Kidney (tissue), 14 donors: Measurements from ENCODE around the gene HSF2BP. TPM values are rescaled to one million over a fixed set of nuclear protein-coding genes. Genes with fewer than 3 reads are reported as not detected.
A peak's percentile ranks its signal among the peaks of the same experiment; 100 is the strongest.

ENCODE experiments used
- DNase-seq, 5 donors: peaks; one replicate each; pipeline ENCODE4 v3.0.0-alpha.2; 2013 to 2020
- FAIRE-seq: peaks from 2 replicates; lab custom pipeline; 2012; peaks lifted over from hg19 to GRCh38; lab: Jason Lieb, UNC
- H3K27ac ChIP-seq, 2 donors: one replicate each; pipeline ENCODE4 v1.7.0; 2013; ENCODE audit warnings: low read depth in 2 of 2, low read length in 2 of 2, inconsistent platforms in 1 of 2
- H3K27me3 ChIP-seq: one replicate; pipeline ENCODE4 v1.7.1; 2013; ENCODE audit warnings: low read length, inconsistent platforms; ENCODE audit not compliant: control insufficient read depth, insufficient read depth
- H3K36me3 ChIP-seq, 3 donors: one replicate each; pipeline versions ENCODE4 v1.7.0 to v1.7.1; 2013; ENCODE audit warnings: low read length in 3 of 3, control low read depth in 1 of 3, inconsistent platforms in 1 of 3; ENCODE audit not compliant: insufficient read depth in 3 of 3, control insufficient read depth in 2 of 3
- H3K4me1 ChIP-seq, 3 donors: one replicate each; pipeline versions ENCODE4 v1.7.0 to v1.7.1; 2013; ENCODE audit warnings: low read length in 3 of 3, inconsistent platforms in 1 of 3, low read depth in 1 of 3; ENCODE audit not compliant: control insufficient read depth in 2 of 3, insufficient read depth in 2 of 3
- H3K4me3 ChIP-seq, 3 donors: one replicate each; pipeline versions ENCODE4 v1.7.0 to v1.8.1; 2013; ENCODE audit warnings: low read length in 3 of 3, control low read depth in 1 of 3, inconsistent platforms in 1 of 3
- H3K9ac ChIP-seq, 3 donors: one replicate each; pipeline versions ENCODE4 v1.7.0 to v1.7.1; 2013; ENCODE audit warnings: low read length in 3 of 3, control low read depth in 1 of 3, inconsistent platforms in 1 of 3
- H3K9me3 ChIP-seq, 3 donors: one replicate each; pipeline versions ENCODE4 v1.7.0 to v1.7.1; 2013; ENCODE audit warnings: low read length in 3 of 3, control low read depth in 1 of 3, inconsistent platforms in 1 of 3; ENCODE audit not compliant: control insufficient read depth in 2 of 3, insufficient read depth in 1 of 3
- CTCF ChIP-seq: IDR thresholded peaks from 3 replicates; pipeline ENCODE4 v1.5.1; 2012; ENCODE audit warnings: mild to moderate bottlenecking, moderate library complexity, borderline replicate concordance; ENCODE audit not compliant: insufficient read depth; ENCODE audit errors: extremely low read depth
- intact Hi-C: fragments of 100-400 bp; cut with DNase I; formaldehyde crosslinking; loops from one replicate; pipeline ENCODE4 v1.11.1; 2022
- polyA plus RNA-seq: library from polyadenylated mRNA; stranded (reverse); fragments of 350-450 nt; fragmentation: Illumina TruSeq; extraction: RNeasy Lipid Tissue Mini Kit (QIAGEN cat#74804); gene quantifications from one replicate; pipeline ENCODE4 v1.2.3, GENCODE V29; 2014; ENCODE audit warnings: low read depth, low replicate concordance; ENCODE audit not compliant: insufficient read depth
- total RNA-seq: library from RNA; stranded (reverse); fragmentation: NEBNext Ultra II Directional; extraction: Animal tissue kit (Norgen Biotek cat#: 25700); gene quantifications from one replicate; pipeline ENCODE4 v1.2.1, GENCODE V29; 2021
- donor health status: control.
- donor health status: control.
- donor health status: control.
- donor health status: control.
- donor health status: control.
- donor health status: DM: yes; HTN: yes; CAD: no.
- donor health status: Normal renal cell carcinoma (clear cell type).

The HSF2BP gene
- total and polyA plus RNA-seq, 2 donors from 2014 or later: 0.19 to 0.60 TPM

DNA sequence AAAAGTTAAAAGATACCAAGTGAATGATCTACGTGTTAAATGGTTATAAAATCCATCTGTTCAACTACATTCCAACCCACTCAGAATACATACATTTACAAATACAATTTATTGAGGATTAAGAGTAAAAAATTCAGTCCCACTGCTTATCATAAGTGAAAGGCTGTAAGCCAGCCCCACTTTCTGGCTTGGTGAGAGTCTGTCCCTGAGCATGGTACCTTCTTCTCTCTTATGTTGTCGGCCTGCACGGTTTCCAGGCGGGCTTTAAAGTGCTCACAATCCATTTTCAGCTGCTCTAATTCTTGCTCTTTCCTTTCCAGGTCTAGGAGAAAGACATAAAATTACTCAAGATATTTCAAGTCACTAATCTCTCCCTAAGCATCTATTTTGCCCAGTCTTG, 15.2 kb downstream of the HSF2BP start:
- Histone ChIP-seq H3K4me3 (no peak overlapping the region), H3K27ac (no peak overlapping the region), H3K4me1 (peaks cover 0 to 4% (median 3%) of the 10 kb centered on the region in 3 donors), H3K36me3 (no peaks in the 10 kb centered on the region), H3K9ac (no peak overlapping the region), H3K27me3 (no peaks in the 10 kb centered on the region), H3K9me3 (no peaks in the 10 kb centered on the region)
- DNase-seq: no peak
- FAIRE-seq: no peak
- intact Hi-C loops: no loop called here
- TF ChIP-seq CTCF: no peak

- TF ChIP-seq CTCF: no peak
- Histone ChIP-seq H3K27me3 (no peaks in the 10 kb centered on the region), H3K9ac (no peak overlapping the region), H3K4me3 (no peak overlapping the region), H3K27ac (no peak overlapping the region), H3K36me3 (no peaks in the 10 kb centered on the region), H3K9me3 (no peaks in the 10 kb centered on the region), H3K4me1 (peaks cover 0 to 4% (median 3%) of the 10 kb centered on the region in 3 donors)
- DNase-seq (peak in 3 of 5 donors; percentile 30 to 75 (median 58)), FAIRE-seq (no peak)
- intact Hi-C loops: no loop called here
Measured at GRCh38 chr21:43643193-43643592, 16.1 kb downstream of the HSF2BP start.

GRCh38 chr21:43640400-43640799, 18.9 kb downstream of the HSF2BP start:
- no peaks in the 10 kb centered on the region for H3K4me1 ChIP-seq
- TF ChIP-seq CTCF: no peak
- H3K27me3 ChIP-seq: no peaks in the 10 kb centered on the region
- no peaks in the 10 kb centered on the region for H3K36me3 ChIP-seq
- DNase-seq (no peak), FAIRE-seq (no peak)
- H3K27ac ChIP-seq: no peak overlapping the region
- intact Hi-C loops: no loop called here
- no peak overlapping the region for H3K4me3 ChIP-seq
- no peak overlapping the region for H3K9ac ChIP-seq
- H3K9me3 ChIP-seq: no peaks in the 10 kb centered on the region
